Measurements from ENCODE around the gene PALMD. TPM values are rescaled to one million over a fixed set of nuclear protein-coding genes. Genes with fewer than 3 reads are reported as not detected.

The PALMD gene, protein sequence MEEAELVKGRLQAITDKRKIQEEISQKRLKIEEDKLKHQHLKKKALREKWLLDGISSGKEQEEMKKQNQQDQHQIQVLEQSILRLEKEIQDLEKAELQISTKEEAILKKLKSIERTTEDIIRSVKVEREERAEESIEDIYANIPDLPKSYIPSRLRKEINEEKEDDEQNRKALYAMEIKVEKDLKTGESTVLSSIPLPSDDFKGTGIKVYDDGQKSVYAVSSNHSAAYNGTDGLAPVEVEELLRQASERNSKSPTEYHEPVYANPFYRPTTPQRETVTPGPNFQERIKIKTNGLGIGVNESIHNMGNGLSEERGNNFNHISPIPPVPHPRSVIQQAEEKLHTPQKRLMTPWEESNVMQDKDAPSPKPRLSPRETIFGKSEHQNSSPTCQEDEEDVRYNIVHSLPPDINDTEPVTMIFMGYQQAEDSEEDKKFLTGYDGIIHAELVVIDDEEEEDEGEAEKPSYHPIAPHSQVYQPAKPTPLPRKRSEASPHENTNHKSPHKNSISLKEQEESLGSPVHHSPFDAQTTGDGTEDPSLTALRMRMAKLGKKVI
- 0.13 and 1.1 TPM in 2 replicates for total RNA-seq

DNA sequence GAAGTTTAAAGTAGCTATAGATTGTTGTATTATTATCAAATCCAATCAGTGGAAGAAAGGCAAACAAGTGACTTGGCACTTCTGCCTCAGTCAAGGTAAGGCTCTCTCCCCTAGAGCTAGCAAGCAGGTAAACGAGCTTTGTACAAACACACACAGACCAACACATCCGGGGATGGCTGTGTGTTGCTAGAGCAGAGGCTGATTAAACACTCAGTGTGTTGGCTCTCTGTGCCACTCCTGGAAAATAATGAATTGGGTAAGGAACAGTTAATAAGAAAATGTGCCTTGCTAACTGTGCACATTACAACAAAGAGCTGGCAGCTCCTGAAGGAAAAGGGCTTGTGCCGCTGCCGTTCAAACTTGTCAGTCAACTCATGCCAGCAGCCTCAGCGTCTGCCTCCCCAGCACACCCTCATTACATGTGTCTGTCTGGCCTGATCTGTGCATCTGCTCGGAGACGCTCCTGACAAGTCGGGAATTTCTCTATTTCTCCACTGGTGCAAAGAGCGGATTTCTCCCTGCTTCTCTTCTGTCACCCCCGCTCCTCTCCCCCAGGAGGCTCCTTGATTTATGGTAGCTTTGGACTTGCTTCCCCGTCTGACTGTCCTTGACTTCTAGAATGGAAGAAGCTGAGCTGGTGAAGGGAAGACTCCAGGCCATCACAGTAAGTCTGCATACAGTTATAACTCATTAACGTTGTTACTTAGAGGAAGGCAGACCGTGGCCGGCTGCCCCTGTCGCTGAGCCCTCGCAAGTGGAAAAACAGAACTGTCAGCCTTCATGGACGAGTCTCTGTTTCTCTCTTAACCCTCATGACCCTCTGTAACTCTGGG, at the start of gene PALMD:
Gene PALMD, plus strand, starts transcription at position 415 of the 833 bp plus-strand sequence. Its CDS starts 205 bp downstream, at position 620.

Other genes with a start within 250 kb of the PALMD start
- gene FRRS1, start 120.5 kb downstream of the PALMD start, total RNA-seq: 5.0 and 7.4 TPM in 2 replicates
- 5.6 and 6.5 TPM in 2 replicates for gene AGL, start 204.2 kb downstream of the PALMD start, total RNA-seq

Data from epithelial cell of alveolus of lung (primary cell).